Thymus (tissue), 11 donors: Measurements from ENCODE around the gene LRRC34. TPM values are rescaled to one million over a fixed set of nuclear protein-coding genes. Genes with fewer than 3 reads are reported as not detected.

Experiments used
- DNase-seq, 9 donors: peaks; one replicate each; pipeline ENCODE4 v3.0.0-alpha.2; 2013; ENCODE audit warnings: low spot score in 9 of 9, low read depth in 6 of 9, missing footprints in 1 of 9
- H3K27ac ChIP-seq, 2 donors: one replicate each; pipeline ENCODE4 v1.5.1; 2013; ENCODE audit warnings: control low read depth in 1 of 2, low read depth in 1 of 2, low read length in 1 of 2, mild to moderate bottlenecking in 1 of 2, moderate library complexity in 1 of 2
- H3K27me3 ChIP-seq, 2 donors: one replicate each; pipeline ENCODE4 v1.5.1; 2013; ENCODE audit warnings: low read length in 1 of 2; ENCODE audit not compliant: control insufficient read depth in 2 of 2, insufficient read depth in 1 of 2
- H3K36me3 ChIP-seq, 2 donors: one replicate each; pipeline ENCODE4 v1.5.1; 2013; ENCODE audit warnings: low read length in 1 of 2, mild to moderate bottlenecking in 1 of 2, moderate library complexity in 1 of 2; ENCODE audit not compliant: control insufficient read depth in 2 of 2, insufficient read depth in 2 of 2
- H3K4me1 ChIP-seq, 2 donors: one replicate each; pipeline ENCODE4 v1.5.1; 2013; ENCODE audit warnings: low read length in 2 of 2; ENCODE audit not compliant: control insufficient read depth in 2 of 2, insufficient read depth in 2 of 2
- H3K4me3 ChIP-seq, 2 donors: one replicate each; pipeline ENCODE4 v1.5.1; 2013; ENCODE audit warnings: low read length in 2 of 2, control low read depth in 1 of 2, mild to moderate bottlenecking in 1 of 2
- H3K9me3 ChIP-seq, 2 donors: one replicate each; pipeline ENCODE4 v1.5.1; 2013; ENCODE audit warnings: low read length in 1 of 2, mild to moderate bottlenecking in 1 of 2; ENCODE audit not compliant: control insufficient read depth in 2 of 2, insufficient read depth in 1 of 2
- WGBS: extraction: QIAGEN DNeasy Blood & Tissue Kit; methylation state at CpG from one replicate; pipeline ENCODE4 v1.1.7; 2013; 5-methylcytosine and 5-hydroxymethylcytosine counted together
- polyA plus RNA-seq: library from polyadenylated mRNA; stranded (reverse); fragments of 200-250 nt; gene quantifications from one replicate; pipeline ENCODE4 v1.2.3, GENCODE V29; 2013
- total RNA-seq: library from RNA; stranded (reverse); fragments of 120-200 nt; gene quantifications from one replicate; pipeline ENCODE4 v1.2.4, GENCODE V29; 2013
- donor health status: healthy.

The LRRC34 gene
- total and polyA plus RNA-seq, 2 donors, result 2.6 to 5.9 TPM

GRCh38 chr3:169842960-169843359 is 30.3 kb upstream of the LRRC34 start:
- Histone ChIP-seq H3K36me3 (no peaks in the 10 kb centered on the region), H3K27me3 (no peaks in the 10 kb centered on the region), H3K9me3 (no peaks in the 10 kb centered on the region), H3K4me1 (no peaks in the 10 kb centered on the region), H3K4me3 (no peak overlapping the region), H3K27ac (no peak overlapping the region)
- no peak for DNase-seq
- 53% methylated on average over 3 of the region's 3 CpGs for whole genome bisulfite sequencing

GRCh38 chr3:169841171-169841570 is 28.5 kb upstream of the LRRC34 start:
- no peaks in the 10 kb centered on the region for H3K27me3 ChIP-seq
- H3K4me3 ChIP-seq, result no peak overlapping the region
- no peak overlapping the region for H3K27ac ChIP-seq
- no peak for DNase-seq
- 87% methylated on average over 4 of the region's 4 CpGs for WGBS
- H3K9me3 ChIP-seq, result no peaks in the 10 kb centered on the region
- no peaks in the 10 kb centered on the region for H3K4me1 ChIP-seq
- H3K36me3 ChIP-seq, result no peaks in the 10 kb centered on the region

- DNase-seq, result no peak
- H3K27ac ChIP-seq, result no peak overlapping the region
- no peak overlapping the region for H3K4me3 ChIP-seq
- 100% methylated on average over 1 of the region's 1 CpG for whole genome bisulfite sequencing
- no peaks in the 10 kb centered on the region for H3K27me3 ChIP-seq
- no peaks in the 10 kb centered on the region for H3K9me3 ChIP-seq
- no peaks in the 10 kb centered on the region for H3K36me3 ChIP-seq
- H3K4me1 ChIP-seq, result no peaks in the 10 kb centered on the region
Measured at GRCh38 chr3:169838511-169839030, 25.9 kb upstream of the LRRC34 start.

GRCh38 chr3:169836942-169837275 is 24.2 kb upstream of the LRRC34 start:
- Histone ChIP-seq H3K27me3 (no peaks in the 10 kb centered on the region), H3K9me3 (no peaks in the 10 kb centered on the region), H3K4me3 (no peak overlapping the region), H3K27ac (no peak overlapping the region), H3K4me1 (no peaks in the 10 kb centered on the region), H3K36me3 (no peaks in the 10 kb centered on the region)
- 97% methylated on average over 3 of the region's 3 CpGs for WGBS
- DNase-seq, result no peak

- 87% methylated on average over 5 of the region's 5 CpGs for WGBS
Measured at GRCh38 chr3:169836078-169836941, 23.6 kb upstream of the LRRC34 start.

GRCh38 chr3:169835533-169835932 is 22.8 kb upstream of the LRRC34 start:
- 94% methylated on average over 1 of the region's 1 CpG for WGBS
- Histone ChIP-seq H3K4me1 (no peaks in the 10 kb centered on the region), H3K27me3 (no peaks in the 10 kb centered on the region), H3K27ac (no peak overlapping the region), H3K36me3 (no peaks in the 10 kb centered on the region), H3K9me3 (no peaks in the 10 kb centered on the region), H3K4me3 (no peak overlapping the region)
- DNase-seq, result no peak

More at GRCh38 chr3:169836078-169836941, 23.6 kb upstream of the LRRC34 start:
- no peak for DNase-seq
- no peaks in the 10 kb centered on the region for H3K4me1 ChIP-seq
- no peaks in the 10 kb centered on the region for H3K27me3 ChIP-seq
- H3K9me3 ChIP-seq, result no peaks in the 10 kb centered on the region
- no peaks in the 10 kb centered on the region for H3K36me3 ChIP-seq
- H3K27ac ChIP-seq, result no peak overlapping the region
- no peak overlapping the region for H3K4me3 ChIP-seq

- no peak for DNase-seq
- H3K9me3 ChIP-seq, result no peaks in the 10 kb centered on the region
- H3K4me3 ChIP-seq, result no peak overlapping the region
- no peaks in the 10 kb centered on the region for H3K4me1 ChIP-seq
- WGBS, result 86% methylated on average over 4 of the region's 4 CpGs
- no peak overlapping the region for H3K27ac ChIP-seq
- no peaks in the 10 kb centered on the region for H3K36me3 ChIP-seq
- H3K27me3 ChIP-seq, result no peaks in the 10 kb centered on the region
Measured at GRCh38 chr3:169827712-169828111, 15.0 kb upstream of the LRRC34 start.

- DNase-seq, result no peak
- Histone ChIP-seq H3K27ac (no peak overlapping the region), H3K36me3 (no peaks in the 10 kb centered on the region), H3K27me3 (no peaks in the 10 kb centered on the region), H3K4me1 (no peaks in the 10 kb centered on the region), H3K4me3 (no peak overlapping the region), H3K9me3 (no peaks in the 10 kb centered on the region)
- 96% methylated on average over 3 of the region's 3 CpGs for WGBS
Measured at GRCh38 chr3:169825316-169825715, 12.6 kb upstream of the LRRC34 start.

GRCh38 chr3:169822983-169823382 is 10.3 kb upstream of the LRRC34 start:
- H3K4me3 ChIP-seq, result no peak overlapping the region
- H3K4me1 ChIP-seq, result no peaks in the 10 kb centered on the region
- WGBS, result 97% methylated on average over 6 of the region's 6 CpGs
- H3K36me3 ChIP-seq, result no peaks in the 10 kb centered on the region
- DNase-seq, result no peak
- H3K27ac ChIP-seq, result no peak overlapping the region
- no peaks in the 10 kb centered on the region for H3K27me3 ChIP-seq
- no peaks in the 10 kb centered on the region for H3K9me3 ChIP-seq
